Measurements from ENCODE around the gene ACTN3. TPM values are rescaled to one million over a fixed set of nuclear protein-coding genes. Genes with fewer than 3 reads are reported as not detected.
"Not testable (repeated sequence)": the region's sequence is repeated elsewhere in the genome, so short reads cannot be mapped to it uniquely, and the experiment has no call there.

ACTN3 gene
- total and polyA plus RNA-seq, 12 donors: 0.06 to 0.26 (median 0.13) TPM; not detected in 7

DNA sequence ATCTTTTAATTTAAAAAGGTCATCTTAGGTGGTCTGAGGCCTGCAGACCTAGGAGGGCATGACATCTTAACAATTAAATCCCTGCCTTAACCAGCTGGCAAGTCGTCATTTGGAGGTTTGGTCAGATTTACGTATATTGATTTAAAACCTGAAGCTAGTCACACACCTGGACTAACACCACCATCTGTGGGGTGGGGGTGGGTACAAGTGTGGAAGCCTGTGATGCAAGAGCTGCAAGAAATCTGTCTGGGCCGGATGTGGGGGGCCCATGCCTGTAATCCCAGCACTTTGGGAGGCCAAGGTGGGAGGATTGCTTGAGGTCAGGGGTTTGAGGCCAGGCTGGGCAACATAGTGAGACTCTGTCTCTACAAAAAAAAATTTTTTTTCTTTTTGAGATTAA lies 34.6 kb downstream of the ACTN3 start:
- no peaks in the 10 kb centered on the region for H3K9me3 ChIP-seq (replicated peaks in 1 of 3)
- H3K27ac ChIP-seq: no peak overlapping the region
- H3K4me3 ChIP-seq: no peak overlapping the region
- H3K27me3 ChIP-seq: no peaks in the 10 kb centered on the region
- 61 to 90% (median 85%) methylated on average over 3 of the region's 3 CpGs for WGBS, 4 donors
- TF ChIP-seq, protein P1, sequence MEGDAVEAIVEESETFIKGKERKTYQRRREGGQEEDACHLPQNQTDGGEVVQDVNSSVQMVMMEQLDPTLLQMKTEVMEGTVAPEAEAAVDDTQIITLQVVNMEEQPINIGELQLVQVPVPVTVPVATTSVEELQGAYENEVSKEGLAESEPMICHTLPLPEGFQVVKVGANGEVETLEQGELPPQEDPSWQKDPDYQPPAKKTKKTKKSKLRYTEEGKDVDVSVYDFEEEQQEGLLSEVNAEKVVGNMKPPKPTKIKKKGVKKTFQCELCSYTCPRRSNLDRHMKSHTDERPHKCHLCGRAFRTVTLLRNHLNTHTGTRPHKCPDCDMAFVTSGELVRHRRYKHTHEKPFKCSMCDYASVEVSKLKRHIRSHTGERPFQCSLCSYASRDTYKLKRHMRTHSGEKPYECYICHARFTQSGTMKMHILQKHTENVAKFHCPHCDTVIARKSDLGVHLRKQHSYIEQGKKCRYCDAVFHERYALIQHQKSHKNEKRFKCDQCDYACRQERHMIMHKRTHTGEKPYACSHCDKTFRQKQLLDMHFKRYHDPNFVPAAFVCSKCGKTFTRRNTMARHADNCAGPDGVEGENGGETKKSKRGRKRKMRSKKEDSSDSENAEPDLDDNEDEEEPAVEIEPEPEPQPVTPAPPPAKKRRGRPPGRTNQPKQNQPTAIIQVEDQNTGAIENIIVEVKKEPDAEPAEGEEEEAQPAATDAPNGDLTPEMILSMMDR (IDR thresholded peaks at IDR 0.05): no peak
- no peak for TF ChIP-seq POLR2A (IDR thresholded peaks at IDR 0.05)
- intact Hi-C loops (cut with DNase I): loop anchor here in 1 of 2 donors (5.0 kb wide), 1 partner anchor 96 kb away; the partner anchor contains the start of gene RBM4B
- peaks cover 0 to 6% of the 10 kb centered on the region in 2 donors for H3K4me1 ChIP-seq (replicated peaks in 1 of 2)
- DNase-seq: no peak
- H3K36me3 ChIP-seq (replicated peaks in 1 of 2): no peaks in the 10 kb centered on the region

DNA sequence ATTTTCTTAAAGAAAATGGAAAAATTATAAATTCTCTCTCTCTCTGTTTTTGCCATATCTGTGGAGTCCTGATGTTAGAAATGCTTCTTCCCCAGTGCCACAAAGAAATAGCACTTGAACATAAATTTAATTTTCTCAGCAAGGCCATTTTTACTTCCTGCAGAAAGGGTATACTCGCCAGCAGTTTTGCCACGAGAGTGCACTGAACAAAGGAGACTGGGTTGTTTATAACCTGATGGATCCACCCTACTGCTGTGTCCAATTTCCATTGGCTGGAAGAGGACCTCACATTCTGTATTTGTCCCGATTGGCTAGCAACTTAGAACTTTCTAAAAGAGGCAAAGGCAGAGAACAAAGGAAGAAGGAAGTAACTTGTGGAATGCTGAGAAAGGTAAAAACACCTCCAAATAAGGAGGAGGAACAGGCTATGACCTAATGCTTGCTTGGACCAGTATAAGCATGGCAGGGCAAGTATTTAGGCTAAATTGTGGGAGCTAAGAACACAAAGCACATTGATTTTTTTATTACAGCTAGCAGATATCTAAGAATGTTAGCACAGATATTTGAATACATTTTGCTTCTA lies 36.0 kb downstream of the ACTN3 start:
- not testable (repeated sequence) for H3K27me3 ChIP-seq; H3K9me3 ChIP-seq (replicated peaks in 1 of 3); H3K27ac ChIP-seq; H3K4me1 ChIP-seq (replicated peaks in 1 of 2); H3K36me3 ChIP-seq (replicated peaks in 1 of 2); H3K4me3 ChIP-seq; DNase-seq
- intact Hi-C loops (cut with DNase I): loop anchor here in 1 of 2 donors (5.0 kb wide), 1 partner anchor 95 kb away; the partner anchor contains the start of gene RBM4B
- WGBS, 4 donors: 77 to 81% (median 80%) methylated on average over 3 of the region's 3 CpGs

DNA sequence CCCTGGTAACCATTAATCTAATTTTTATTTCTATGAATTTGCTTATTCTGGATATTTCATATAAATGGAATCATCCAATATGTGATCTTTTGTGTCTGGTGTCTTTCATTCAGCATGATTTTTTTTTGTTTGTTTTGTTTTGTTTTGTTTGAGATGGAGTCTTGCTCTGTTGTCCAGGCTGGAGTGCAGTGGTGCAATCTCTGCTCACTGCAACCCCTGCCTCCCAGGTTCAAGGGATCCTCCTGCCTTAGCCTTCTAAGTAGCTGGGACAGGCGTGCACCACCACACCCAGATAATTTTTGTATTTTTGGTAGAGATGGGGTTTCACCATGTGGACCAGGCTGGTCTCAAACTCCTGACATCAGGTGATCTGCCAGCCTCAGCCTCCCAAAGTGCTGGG lies 38.7 kb downstream of the ACTN3 start:
- H3K9me3 ChIP-seq (replicated peaks in 1 of 3); intact Hi-C loops (cut with DNase I); H3K27me3 ChIP-seq; H3K4me1 ChIP-seq (replicated peaks in 1 of 2); H3K27ac ChIP-seq; DNase-seq; H3K4me3 ChIP-seq; H3K36me3 ChIP-seq (replicated peaks in 1 of 2): not testable (repeated sequence)
- 71 to 94% (median 88%) methylated on average over 1 of the region's 1 CpG for WGBS, 4 donors

DNA sequence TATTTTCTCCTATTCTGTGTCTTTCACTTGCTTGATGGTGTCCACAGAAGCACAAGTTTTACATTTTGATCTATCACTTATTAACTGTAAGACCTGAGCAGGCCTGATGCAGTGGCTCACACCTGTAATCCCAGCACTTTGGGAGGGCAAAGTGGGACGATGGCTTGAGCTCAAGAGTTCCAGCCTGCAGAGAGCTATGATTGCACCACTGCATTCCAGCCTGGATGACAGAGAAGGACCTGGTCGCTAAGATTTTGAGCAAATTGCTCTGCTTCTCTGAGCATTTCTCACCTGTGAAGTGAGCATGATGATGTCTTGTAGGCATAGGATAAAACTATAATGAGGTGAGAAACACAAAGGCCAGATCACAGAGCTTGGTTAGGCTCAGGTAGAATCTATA lies 39.4 kb downstream of the ACTN3 start:
- 56 to 79% (median 65%) methylated on average over 2 of the region's 2 CpGs for WGBS, 4 donors
- intact Hi-C loops (cut with DNase I): no loop called here
- H3K9me3 ChIP-seq (replicated peaks in 1 of 3): no peaks in the 10 kb centered on the region

DNA sequence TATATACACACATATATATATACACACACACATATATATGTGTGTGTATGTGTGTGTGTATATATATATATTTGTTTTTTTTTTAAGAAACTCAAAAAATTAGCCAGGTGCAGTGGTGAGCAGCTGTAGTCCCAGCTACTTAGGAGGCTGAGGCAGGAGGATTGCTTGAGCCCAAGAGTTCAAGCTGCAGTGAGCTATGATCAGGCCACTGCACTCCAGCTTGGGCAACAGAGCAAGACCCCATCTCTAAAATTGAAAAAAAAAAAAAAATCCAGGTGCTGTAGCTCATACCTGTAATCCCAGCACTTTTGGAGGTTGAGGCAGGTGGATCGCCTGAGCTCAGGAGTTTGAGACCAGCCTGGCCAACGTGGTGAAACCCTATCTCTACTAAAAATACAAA lies 42.6 kb downstream of the ACTN3 start:
- not testable (repeated sequence) for H3K27ac ChIP-seq, H3K27me3 ChIP-seq
- 63 to 81% (median 73%) methylated on average over 2 of the region's 2 CpGs for WGBS, 4 donors

More for the DNA sequence above, 39.4 kb downstream of the ACTN3 start:
- Histone ChIP-seq H3K27ac (no peak overlapping the region), H3K36me3 (replicated peaks in 1 of 2) (no peaks in the 10 kb centered on the region), H3K27me3 (no peaks in the 10 kb centered on the region), H3K4me3 (no peak overlapping the region), H3K4me1 (replicated peaks in 1 of 2) (no peaks in the 10 kb centered on the region)
- DNase-seq: no peak
- TF ChIP-seq POLR2A (IDR thresholded peaks at IDR 0.05): no peak
- TF ChIP-seq, protein P1 (IDR thresholded peaks at IDR 0.05): no peak

More for the DNA sequence above, 42.6 kb downstream of the ACTN3 start:
- H3K36me3 ChIP-seq (replicated peaks in 1 of 2); H3K9me3 ChIP-seq (replicated peaks in 1 of 3); DNase-seq; H3K4me3 ChIP-seq; intact Hi-C loops (cut with DNase I): not testable (repeated sequence)
- H3K4me1 ChIP-seq (replicated peaks in 1 of 2): peaks cover 15 to 17% of the 10 kb centered on the region in 2 donors
